Choroid plexus epithelial cell (primary cell): ENCODE results near the gene TXNDC17.

Source experiments
- DNase-seq: peaks from one replicate; pipeline ENCODE4 v3.0.0-alpha.2; 2010; ENCODE audit warnings: low read depth
- H3K4me3 ChIP-seq: 2 replicates; pipeline ENCODE4 v1.5.1; 2011; ENCODE audit warnings: low read depth, mild to moderate bottlenecking, control low read depth, low read length, moderate library complexity
- TF ChIP-seq, protein P1 (sequence below): conservative IDR thresholded peaks from 2 replicates; pipeline ENCODE4 v1.5.1; 2011; ENCODE audit warnings: low read depth, mild to moderate bottlenecking, control low read depth, inconsistent platforms, low read length, moderate library complexity

Gene TXNDC17

DNA sequence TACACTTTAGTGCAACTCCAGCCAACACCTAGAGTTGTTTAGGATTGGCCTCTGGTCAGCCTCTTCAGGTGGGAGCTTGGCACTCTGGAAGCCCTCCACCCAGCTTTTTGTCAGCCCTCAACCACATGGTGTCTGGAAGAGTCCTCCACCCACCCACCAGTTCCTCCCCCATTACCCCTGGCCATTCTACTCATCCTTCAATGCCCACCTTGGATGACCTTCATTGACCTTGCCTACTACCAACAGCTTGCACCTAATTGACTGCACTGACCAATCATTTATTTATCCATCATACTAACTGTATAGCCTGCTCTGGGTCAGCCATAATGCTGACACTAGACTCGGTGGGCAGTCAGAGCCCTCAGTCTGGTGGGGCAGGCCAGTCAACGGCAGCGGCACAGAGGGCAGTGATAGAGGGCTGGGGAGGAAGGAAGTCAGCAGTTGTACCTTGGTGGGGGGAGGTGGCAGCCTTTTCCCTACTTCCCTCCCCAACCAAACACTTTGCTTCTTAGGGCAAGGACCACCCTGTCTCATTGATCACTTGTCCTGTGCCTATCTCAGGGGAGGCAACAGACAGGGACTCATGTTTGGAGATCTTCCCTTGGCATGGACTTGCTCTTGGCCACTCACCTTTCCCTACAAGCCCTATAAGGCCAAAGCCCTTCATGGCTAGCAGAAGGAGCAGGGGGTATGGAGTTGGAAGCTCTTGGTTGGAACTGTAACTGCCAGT is 43.0 kb downstream of the TXNDC17 start:
- no peak for DNase-seq
- H3K4me3 ChIP-seq: no peak overlapping the region
- TF ChIP-seq, protein P1, sequence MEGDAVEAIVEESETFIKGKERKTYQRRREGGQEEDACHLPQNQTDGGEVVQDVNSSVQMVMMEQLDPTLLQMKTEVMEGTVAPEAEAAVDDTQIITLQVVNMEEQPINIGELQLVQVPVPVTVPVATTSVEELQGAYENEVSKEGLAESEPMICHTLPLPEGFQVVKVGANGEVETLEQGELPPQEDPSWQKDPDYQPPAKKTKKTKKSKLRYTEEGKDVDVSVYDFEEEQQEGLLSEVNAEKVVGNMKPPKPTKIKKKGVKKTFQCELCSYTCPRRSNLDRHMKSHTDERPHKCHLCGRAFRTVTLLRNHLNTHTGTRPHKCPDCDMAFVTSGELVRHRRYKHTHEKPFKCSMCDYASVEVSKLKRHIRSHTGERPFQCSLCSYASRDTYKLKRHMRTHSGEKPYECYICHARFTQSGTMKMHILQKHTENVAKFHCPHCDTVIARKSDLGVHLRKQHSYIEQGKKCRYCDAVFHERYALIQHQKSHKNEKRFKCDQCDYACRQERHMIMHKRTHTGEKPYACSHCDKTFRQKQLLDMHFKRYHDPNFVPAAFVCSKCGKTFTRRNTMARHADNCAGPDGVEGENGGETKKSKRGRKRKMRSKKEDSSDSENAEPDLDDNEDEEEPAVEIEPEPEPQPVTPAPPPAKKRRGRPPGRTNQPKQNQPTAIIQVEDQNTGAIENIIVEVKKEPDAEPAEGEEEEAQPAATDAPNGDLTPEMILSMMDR: no peak

DNA sequence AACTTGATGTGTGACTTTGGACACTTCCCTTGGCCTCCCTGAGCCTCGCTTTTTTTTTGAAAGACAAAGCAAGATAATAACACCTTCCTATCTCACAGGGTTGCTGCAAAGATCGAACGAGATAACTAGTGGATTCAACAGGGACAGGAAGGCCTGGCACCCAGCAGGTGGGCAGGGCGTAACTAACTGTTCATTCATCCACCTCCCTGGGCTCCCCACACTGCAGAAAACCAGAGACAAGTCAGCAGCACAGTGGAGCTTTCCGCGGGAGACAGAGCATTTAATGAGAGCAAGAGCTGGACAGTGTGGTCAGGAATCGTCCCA is 43.6 kb downstream of the TXNDC17 start:
- no peak overlapping the region for H3K4me3 ChIP-seq
- no peak for DNase-seq
- TF ChIP-seq, protein P1: no peak

DNA sequence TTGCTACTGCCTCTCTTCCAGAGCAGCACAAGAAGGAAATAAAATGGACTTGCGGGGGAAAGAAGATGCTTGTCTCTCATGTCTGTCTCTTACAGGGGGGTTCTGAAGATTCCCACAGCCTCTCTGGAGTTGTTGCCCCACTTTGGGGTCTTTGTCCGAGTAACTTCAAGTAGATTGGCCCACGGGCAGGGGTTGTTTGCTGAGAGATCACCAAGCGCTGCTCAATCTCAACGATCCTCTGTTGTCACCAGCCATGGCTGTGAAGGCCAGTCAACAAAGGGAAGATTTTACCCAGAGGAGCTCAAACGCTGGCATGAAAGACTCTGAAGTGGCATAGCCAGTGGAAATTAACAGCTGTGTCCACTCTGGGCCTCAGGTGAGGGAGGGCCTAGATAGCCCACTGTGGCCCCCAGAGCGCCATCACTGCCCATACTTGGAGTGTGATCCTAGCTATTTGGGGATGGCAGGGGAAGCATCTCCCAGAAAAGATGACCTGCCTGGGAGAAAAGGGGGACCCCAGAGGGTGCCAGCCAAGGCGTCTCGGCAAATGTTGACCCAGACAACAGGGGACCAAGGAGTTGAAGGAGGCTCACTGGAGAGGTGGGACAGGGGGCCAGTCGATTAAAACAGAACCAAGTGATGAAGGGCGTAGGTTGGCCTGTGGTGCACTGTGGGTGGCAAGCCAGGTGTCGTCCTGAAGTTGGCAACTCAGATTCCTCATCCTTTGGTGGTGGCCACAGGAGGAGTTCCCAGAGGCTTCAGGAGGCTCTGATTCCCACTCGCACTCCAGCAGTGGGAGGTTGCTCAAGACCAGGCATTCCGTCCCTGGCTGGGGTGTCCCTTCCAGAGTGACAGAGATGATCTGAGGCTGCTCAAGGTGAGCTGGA is 44.3 kb downstream of the TXNDC17 start:
- no peak overlapping the region for H3K4me3 ChIP-seq
- TF ChIP-seq, protein P1: no peak
- no peak for DNase-seq

DNA sequence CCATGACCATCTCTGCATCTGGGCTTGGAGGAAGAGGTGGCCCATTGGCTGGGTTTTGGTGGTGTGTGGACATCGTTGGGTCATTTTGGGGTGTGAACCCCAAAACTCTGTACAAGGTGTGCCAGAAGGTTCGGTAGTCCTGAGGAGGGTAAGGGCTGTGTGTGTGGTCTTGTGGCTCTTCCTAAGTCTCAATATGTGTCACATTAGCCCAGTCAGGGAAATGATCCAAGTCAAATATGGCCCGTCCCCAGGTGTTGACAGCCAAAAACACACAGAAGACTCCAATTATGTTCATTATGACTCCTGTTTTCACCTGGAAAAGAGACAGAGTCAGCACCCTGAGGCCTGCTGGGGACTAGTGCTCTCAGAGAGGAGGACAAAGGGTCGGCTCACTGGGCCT is 45.2 kb downstream of the TXNDC17 start:
- no peak for DNase-seq
- TF ChIP-seq, protein P1: no peak
- H3K4me3 ChIP-seq: no peak overlapping the region

DNA sequence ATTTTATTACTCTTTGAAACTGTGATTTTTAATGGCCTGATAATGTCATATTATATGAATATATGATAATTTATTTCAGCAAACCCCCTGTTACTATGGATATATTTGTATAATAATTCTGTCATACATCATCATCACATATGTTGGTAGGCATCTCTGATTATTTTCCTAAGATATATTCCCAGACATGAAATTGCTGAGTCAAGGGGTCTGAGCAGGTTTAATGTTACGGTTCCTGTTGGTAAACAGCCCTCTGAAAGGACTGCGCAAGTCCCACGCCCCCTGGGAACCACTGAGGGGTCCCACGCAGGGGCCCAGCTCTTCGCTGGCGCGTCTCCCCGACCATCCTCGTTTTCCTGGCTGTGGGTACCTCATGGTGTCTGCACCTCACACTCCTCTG is 48.1 kb downstream of the TXNDC17 start:
- no peak overlapping the region for H3K4me3 ChIP-seq
- TF ChIP-seq, protein P1: no peak
- no peak for DNase-seq

DNA sequence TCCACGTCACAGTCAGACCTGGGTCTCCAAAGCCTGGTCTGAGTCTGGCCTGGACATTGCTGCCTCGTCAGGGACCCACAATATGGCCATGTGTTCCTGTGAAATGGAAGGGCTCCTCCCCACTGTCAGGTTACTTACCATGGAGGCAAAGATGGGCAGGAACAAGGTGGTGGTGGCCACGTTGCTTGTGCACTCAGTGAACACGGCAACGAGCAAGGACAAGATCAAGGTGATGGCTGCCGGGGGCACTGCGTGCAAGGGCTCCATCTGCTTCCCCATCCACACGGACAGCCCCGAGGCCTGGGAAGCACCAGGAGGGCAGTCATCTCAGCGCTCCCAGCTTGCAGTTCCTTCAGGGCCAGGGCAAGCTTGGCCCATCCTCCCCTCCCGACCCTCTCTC is 49.8 kb downstream of the TXNDC17 start:
- no peak for DNase-seq
- H3K4me3 ChIP-seq: no peak overlapping the region
- TF ChIP-seq, protein P1: no peak
